Endothelial cell of umbilical vein (primary cell): Measurements from ENCODE around the gene ZNF57. TPM values are rescaled to one million over a fixed set of nuclear protein-coding genes. Genes with fewer than 3 reads are reported as not detected.

Experiments
- BruUV-seq: library from RNA; stranded (reverse); fragments of 400-500 nt; replicated peaks from 2 replicates; lab custom pipeline; 2021; lab: Mats Ljungman, UMichigan
- CTCF ChIA-PET: fragments of 300-600, 350-600 bp; sonication (Branson Sonifier 250); formaldehyde crosslinking; loops from one replicate; lab custom pipeline; 2021; ENCODE audit warnings: antibody characterized with exemption, inconsistent platforms; lab: Charles Lee
- POLR2A ChIA-PET: fragments of 300-600, 350-600 bp; sonication (Branson Sonifier 250); formaldehyde crosslinking; loops from one replicate; lab custom pipeline; 2021; ENCODE audit warnings: antibody characterized with exemption, inconsistent platforms; lab: Charles Lee
- DNase-seq: peaks from one replicate; pipeline ENCODE4 v3.0.0-alpha.2; 2011; ENCODE audit warnings: low read depth, low spot score
- FAIRE-seq: peaks from 2 replicates; lab custom pipeline; 2011; peaks lifted over from hg19 to GRCh38; lab: Jason Lieb, UNC
- H2AFZ ChIP-seq: 2 replicates; pipeline ENCODE4 v1.6.0; 2012; ENCODE audit warnings: low read depth, low read length, control low read depth, inconsistent platforms
- H3K27ac ChIP-seq: 2 replicates; pipeline ENCODE4 v1.5.1; 2011; ENCODE audit warnings: low read depth, mild to moderate bottlenecking, control low read depth, low read length, moderate library complexity; ENCODE audit not compliant: insufficient read depth
- H3K27me3 ChIP-seq, 2 experiments: 2 replicates each; pipeline versions ENCODE4 v1.6.0 to v1.6.1; 2011; ENCODE audit warnings: low read length in 2 of 2, mixed read lengths in 1 of 2; ENCODE audit not compliant: control insufficient read depth in 2 of 2, insufficient read depth in 2 of 2
- H3K36me3 ChIP-seq, 2 experiments: 2 replicates in 1 of 2; 3 replicates in 1 of 2; pipeline ENCODE4 v1.5.1; 2011; ENCODE audit warnings: low read length in 2 of 2, mild to moderate bottlenecking in 1 of 2, moderate library complexity in 1 of 2; ENCODE audit not compliant: control insufficient read depth in 2 of 2, insufficient read depth in 2 of 2; ENCODE audit errors: extremely low read depth in 1 of 2
- H3K4me1 ChIP-seq: 3 replicates; pipeline ENCODE4 v1.5.1; 2011; ENCODE audit warnings: mild to moderate bottlenecking, low read length; ENCODE audit not compliant: control insufficient read depth, insufficient read depth; ENCODE audit errors: extremely low read depth
- H3K4me2 ChIP-seq: 2 replicates; pipeline ENCODE4 v1.6.1; 2011; ENCODE audit warnings: low read length, control low read depth, mixed read lengths; ENCODE audit not compliant: insufficient read depth
- H3K4me3 ChIP-seq, 3 experiments: fragments of 200-600 bp in 1 of 3; sonication (generic), shearing (Covaris generic) in 1 of 3; replicated peaks in 1 of 3; 2 replicates each; pipeline ENCODE4 v1.5.1; 2011 to 2016; ENCODE audit warnings: control low read depth in 3 of 3, low read length in 3 of 3, mild to moderate bottlenecking in 2 of 3, inconsistent platforms in 1 of 3, low read depth in 1 of 3, moderate library complexity in 1 of 3; ENCODE audit not compliant: insufficient read depth in 1 of 3
- H3K79me2 ChIP-seq: 2 replicates; pipeline ENCODE4 v1.6.0; 2012; ENCODE audit warnings: low read length, inconsistent platforms; ENCODE audit not compliant: control insufficient read depth, insufficient read depth
- H3K9ac ChIP-seq: replicated peaks from 2 replicates; pipeline ENCODE3; 2011; ENCODE audit warnings: low read length, control low read depth; ENCODE audit not compliant: insufficient read depth; ENCODE audit errors: extremely low read depth
- H3K9me1 ChIP-seq: replicated peaks from 3 replicates; pipeline ENCODE4 v1.6.0; 2011; ENCODE audit warnings: mild to moderate bottlenecking, low read length; ENCODE audit not compliant: control insufficient read depth, insufficient read depth; ENCODE audit errors: extremely low read depth
- H3K9me3 ChIP-seq: replicated peaks from 2 replicates; pipeline ENCODE4 v1.5.1; 2012; ENCODE audit warnings: low read length, inconsistent platforms; ENCODE audit not compliant: control insufficient read depth, insufficient read depth
- H4K20me1 ChIP-seq: replicated peaks from 2 replicates; pipeline ENCODE3; 2011; ENCODE audit warnings: mild to moderate bottlenecking, low read length; ENCODE audit not compliant: control insufficient read depth, insufficient read depth; ENCODE audit errors: extremely low read depth
- EZH2 ChIP-seq: IDR thresholded peaks from 2 replicates; pipeline ENCODE4 v1.6.1; 2012; ENCODE audit warnings: borderline replicate concordance, low read depth, mild to moderate bottlenecking, moderate library complexity, low read length, inconsistent platforms; ENCODE audit not compliant: severe bottlenecking
- FOS ChIP-seq: IDR thresholded peaks from 2 replicates; pipeline ENCODE4 v1.6.1; 2011; ENCODE audit warnings: mild to moderate bottlenecking, low read length, moderate library complexity, borderline replicate concordance; ENCODE audit not compliant: insufficient read depth
- GATA2 ChIP-seq: IDR thresholded peaks from 2 replicates; pipeline ENCODE4 v1.7.0; 2011; ENCODE audit warnings: low read depth, mild to moderate bottlenecking, moderate library complexity, mixed read lengths, low read length; ENCODE audit not compliant: insufficient read length, insufficient read depth
- JUN ChIP-seq: IDR thresholded peaks from 2 replicates; pipeline ENCODE4 v1.6.1; 2011; ENCODE audit warnings: borderline replicate concordance, low read depth; ENCODE audit not compliant: insufficient read length, insufficient read depth
- MYC ChIP-seq: IDR thresholded peaks from one replicate; pipeline ENCODE4 v1.6.1; 2011; ENCODE audit warnings: mild to moderate bottlenecking, low read depth, low read length
- POLR2AphosphoS5 ChIP-seq: IDR thresholded peaks from 2 replicates; pipeline ENCODE4 v1.6.1; 2012; ENCODE audit warnings: low read depth, mild to moderate bottlenecking, control low read depth, low read length, moderate library complexity; ENCODE audit not compliant: insufficient read depth
- dilution Hi-C: fragments of 300-500 bp; cut with MboI; formaldehyde crosslinking; loops from one replicate; pipeline ENCODE4 v1.15.0; 2019; ENCODE audit warnings: low sequenced_read_pairs; ENCODE audit not compliant: extremely low pct_ligation_motif_present
- intact Hi-C: fragments of 100-400 bp; cut with micrococcal nuclease; formaldehyde crosslinking; loops from one replicate; pipeline ENCODE4 v1.10.0; 2022
- polyA plus RNA-seq, 4 experiments: library from polyadenylated mRNA; depleted of rRNA in 3 of 4; stranded (reverse) in 3 of 4; unstranded in 1 of 4; fragments of >200 nt; gene quantifications; 2 replicates each; pipeline versions ENCODE4 v1.2.1 to v1.2.3, GENCODE V29; 2011 to 2012; ENCODE audit warnings: missing spikeins in 1 of 4
- total RNA-seq: library from RNA; stranded (reverse); gene quantifications from 2 replicates; pipeline ENCODE4 v1.2.3, GENCODE V29; 2021
- TF ChIP-seq, protein P1 (sequence below), 2 donors: IDR thresholded peaks; 1 replicate in 1 of 2; 2 replicates in 1 of 2; pipeline ENCODE4 v1.5.1; 2011; ENCODE audit warnings: low read length in 2 of 2, mild to moderate bottlenecking in 2 of 2, moderate library complexity in 2 of 2, control low read depth in 1 of 2, inconsistent platforms in 1 of 2, low read depth in 1 of 2; ENCODE audit not compliant: insufficient read depth in 1 of 2; ENCODE audit errors: extremely low read depth in 1 of 2
- TF ChIP-seq, protein P2 (sequence below): IDR thresholded peaks from 2 replicates; pipeline ENCODE4 v1.6.1; 2011; ENCODE audit not compliant: insufficient read depth, insufficient read length

Gene ZNF57
- total and polyA plus RNA-seq, 2 donors (not counting 3 experiments of a cell fraction or from before 2014, with no cell fraction given), result 2.0 to 3.6 TPM

DNA sequence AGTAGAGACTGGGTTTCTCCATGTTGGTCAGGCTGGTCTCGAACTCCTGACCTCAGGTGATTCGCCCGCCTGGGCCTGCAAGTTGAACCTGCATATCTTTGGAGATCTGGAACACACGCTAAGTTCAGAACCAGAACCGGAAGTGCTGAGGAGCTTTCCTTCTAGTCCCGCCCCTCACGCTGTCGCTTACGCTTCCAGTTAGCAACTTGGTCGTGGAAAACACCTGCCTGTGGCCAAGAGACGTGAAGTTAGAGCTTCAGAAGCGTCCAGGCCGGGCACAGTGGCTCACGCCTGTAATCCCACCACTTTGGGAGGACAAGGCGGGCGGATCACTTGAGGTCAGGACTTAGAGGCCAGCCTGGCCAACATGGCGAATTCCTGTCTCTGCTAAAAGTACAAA, 15.0 kb upstream of the ZNF57 start:
- no peak overlapping the region for H2AFZ ChIP-seq
- no peaks in the 10 kb centered on the region for H3K9me1 ChIP-seq
- no peak for FAIRE-seq
- ChIA-PET CTCF (interaction anchor here (2.1 kb wide), 1 partner anchor 65 kb away, joined by 12 read pairs; no protein-coding TSS in a partner anchor), POLR2A (no interaction called here)
- H3K27me3 ChIP-seq, result no peaks in the 10 kb centered on the region
- H3K9me3 ChIP-seq, result no peaks in the 10 kb centered on the region
- no peak overlapping the region for H3K27ac ChIP-seq
- no TSS peak for BruUV-seq
- no peaks in the 10 kb centered on the region for H4K20me1 ChIP-seq
- H3K4me2 ChIP-seq, result no peak overlapping the region
- DNase-seq, result no peak
- H3K36me3 ChIP-seq, result no peaks in the 10 kb centered on the region
- dilution Hi-C loops (no loop called here), intact Hi-C loops (no loop called here)
- peaks cover 3% of the 10 kb centered on the region for H3K4me1 ChIP-seq
- H3K4me3 ChIP-seq, result no peak overlapping the region
- H3K9ac ChIP-seq, result no peak overlapping the region
- TF ChIP-seq, protein P1, sequence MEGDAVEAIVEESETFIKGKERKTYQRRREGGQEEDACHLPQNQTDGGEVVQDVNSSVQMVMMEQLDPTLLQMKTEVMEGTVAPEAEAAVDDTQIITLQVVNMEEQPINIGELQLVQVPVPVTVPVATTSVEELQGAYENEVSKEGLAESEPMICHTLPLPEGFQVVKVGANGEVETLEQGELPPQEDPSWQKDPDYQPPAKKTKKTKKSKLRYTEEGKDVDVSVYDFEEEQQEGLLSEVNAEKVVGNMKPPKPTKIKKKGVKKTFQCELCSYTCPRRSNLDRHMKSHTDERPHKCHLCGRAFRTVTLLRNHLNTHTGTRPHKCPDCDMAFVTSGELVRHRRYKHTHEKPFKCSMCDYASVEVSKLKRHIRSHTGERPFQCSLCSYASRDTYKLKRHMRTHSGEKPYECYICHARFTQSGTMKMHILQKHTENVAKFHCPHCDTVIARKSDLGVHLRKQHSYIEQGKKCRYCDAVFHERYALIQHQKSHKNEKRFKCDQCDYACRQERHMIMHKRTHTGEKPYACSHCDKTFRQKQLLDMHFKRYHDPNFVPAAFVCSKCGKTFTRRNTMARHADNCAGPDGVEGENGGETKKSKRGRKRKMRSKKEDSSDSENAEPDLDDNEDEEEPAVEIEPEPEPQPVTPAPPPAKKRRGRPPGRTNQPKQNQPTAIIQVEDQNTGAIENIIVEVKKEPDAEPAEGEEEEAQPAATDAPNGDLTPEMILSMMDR (IDR thresholded peaks at IDR 0.05; ENCODE audit: extremely low read depth in 1 of 2, insufficient read depth in 1 of 2, low read depth in 1 of 2, low read length in 2 of 2), result no peak
- no peak for TF ChIP-seq MYC
- no peak for TF ChIP-seq JUN
- TF ChIP-seq EZH2, result no peak
- no peak for TF ChIP-seq GATA2
- no peak for TF ChIP-seq FOS
- TF ChIP-seq POLR2AphosphoS5, result no peak
- TF ChIP-seq, protein P2, sequence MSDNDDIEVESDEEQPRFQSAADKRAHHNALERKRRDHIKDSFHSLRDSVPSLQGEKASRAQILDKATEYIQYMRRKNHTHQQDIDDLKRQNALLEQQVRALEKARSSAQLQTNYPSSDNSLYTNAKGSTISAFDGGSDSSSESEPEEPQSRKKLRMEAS, result no peak
- no peaks in the 10 kb centered on the region for H3K79me2 ChIP-seq
